B cell (primary cell): Measurements from ENCODE around the gene COQ6. TPM values are rescaled to one million over a fixed set of nuclear protein-coding genes. Genes with fewer than 3 reads are reported as not detected.

ENCODE experiments used
- ATAC-seq: fragments of 200-7000 bp; cut with Tn5 transposase; one replicate; pipeline ENCODE4 v1.10.0; 2021; ENCODE audit warnings: low read depth, mild to moderate bottlenecking, moderate number of reproducible peaks, moderate library complexity
- CTCF ChIA-PET: fragments of 350-600 bp; sonication (Branson Sonifier 250); formaldehyde crosslinking; loops from one replicate; lab custom pipeline; 2021; ENCODE audit warnings: antibody characterized with exemption, inconsistent platforms; lab: Charles Lee
- POLR2A ChIA-PET: fragments of 350-600 bp; sonication (Branson Sonifier 250); formaldehyde crosslinking; loops from one replicate; lab custom pipeline; 2021; ENCODE audit warnings: antibody characterized with exemption; lab: Charles Lee
- DNase-seq: peaks from one replicate; pipeline ENCODE4 v3.0.0; 2013
- H2AFZ ChIP-seq: 2 replicates; pipeline ENCODE4 v1.6.1; 2012; ENCODE audit warnings: mild to moderate bottlenecking, low read depth, low read length; ENCODE audit not compliant: insufficient read depth, poor library complexity, severe bottlenecking
- H3K27ac ChIP-seq, 2 donors: 1 replicate in 1 of 2; 2 replicates in 1 of 2; pipeline ENCODE4 v1.5.1; 2012 to 2013; ENCODE audit warnings: low read length in 2 of 2, mild to moderate bottlenecking in 2 of 2, moderate library complexity in 1 of 2
- H3K27me3 ChIP-seq, 4 experiments: fragments of 200-600 bp in 1 of 4; sonication (generic) in 1 of 4; replicated peaks in 1 of 4; 1 replicate in 2 of 4; 2 replicates in 2 of 4; pipeline versions ENCODE4 v1.6.1 to v1.7.0; 2013 to 2016; ENCODE audit warnings: low read length in 3 of 4, mild to moderate bottlenecking in 2 of 4, mixed read lengths in 1 of 4, moderate library complexity in 1 of 4; ENCODE audit not compliant: insufficient read depth in 4 of 4, control insufficient read depth in 3 of 4; ENCODE audit errors: control extremely low read depth in 1 of 4
- H3K36me3 ChIP-seq, 2 experiments: replicated peaks in 1 of 2; 1 replicate in 1 of 2; 2 replicates in 1 of 2; pipeline versions ENCODE4 v1.6.1 to v1.7.1; 2013; ENCODE audit warnings: low read length in 1 of 2; ENCODE audit not compliant: insufficient read depth in 2 of 2, control insufficient read depth in 1 of 2; ENCODE audit errors: control extremely low read depth in 1 of 2, extremely low read depth in 1 of 2
- H3K4me1 ChIP-seq, 2 donors: fragments of 200-600 bp in 1 of 2; sonication (generic) in 1 of 2; 1 replicate in 1 of 2; 2 replicates in 1 of 2; pipeline versions ENCODE4 v1.5.1 to v1.6.1; 2013 to 2017; ENCODE audit warnings: low read length in 2 of 2; ENCODE audit not compliant: control insufficient read depth in 2 of 2, insufficient read depth in 2 of 2
- H3K4me2 ChIP-seq: replicated peaks from 2 replicates; pipeline ENCODE3; 2012; ENCODE audit warnings: mild to moderate bottlenecking, low read depth, low read length; ENCODE audit not compliant: poor library complexity, severe bottlenecking
- H3K4me3 ChIP-seq, 5 experiments: fragments of 200-600 bp in 1 of 5; sonication (generic) in 1 of 5; 1 replicate in 3 of 5; 2 replicates in 2 of 5; pipeline versions ENCODE4 v1.5.1 to v1.7.0; 2011 to 2016; ENCODE audit warnings: low read length in 4 of 5, mild to moderate bottlenecking in 4 of 5, low read depth in 2 of 5, control low read depth in 1 of 5, moderate library complexity in 1 of 5; ENCODE audit not compliant: insufficient read depth in 1 of 5; ENCODE audit errors: control extremely low read depth in 1 of 5, extremely low read depth in 1 of 5
- H3K79me2 ChIP-seq: fragments of 200-600 bp; sonication (generic); one replicate; pipeline ENCODE4 v1.6.0; 2016; ENCODE audit warnings: low read length; ENCODE audit not compliant: control insufficient read depth, insufficient read depth
- H3K9ac ChIP-seq: fragments of 200-600 bp; sonication (generic); 2 replicates; pipeline ENCODE4 v1.6.1; 2017; ENCODE audit warnings: mild to moderate bottlenecking, low read length, moderate library complexity
- H3K9me3 ChIP-seq, 3 donors: one replicate each; pipeline versions ENCODE4 v1.6.1 to v1.7.1; 2013; ENCODE audit warnings: low read length in 2 of 3; ENCODE audit not compliant: control insufficient read depth in 2 of 3, insufficient read depth in 1 of 3; ENCODE audit errors: control extremely low read depth in 1 of 3
- H4K20me1 ChIP-seq: 2 replicates; pipeline ENCODE4 v1.6.0; 2012; ENCODE audit warnings: mild to moderate bottlenecking, low read length; ENCODE audit not compliant: insufficient read depth, control insufficient read depth, poor library complexity, severe bottlenecking
- H3K27ac Mint-ChIP-seq: one replicate; pipeline ENCODE4 v1.8.0; 2021; ENCODE audit warnings: mixed read lengths
- H3K27me3 Mint-ChIP-seq: one replicate; pipeline ENCODE4 v1.8.0; 2021; ENCODE audit warnings: mixed read lengths
- H3K4me1 Mint-ChIP-seq: one replicate; pipeline ENCODE4 v1.8.0; 2021; ENCODE audit warnings: mixed read lengths
- H3K4me3 Mint-ChIP-seq: one replicate; pipeline ENCODE4 v1.8.0; 2021; ENCODE audit warnings: mixed read lengths
- H3K9me3 Mint-ChIP-seq: one replicate; pipeline ENCODE4 v1.8.0; 2022; ENCODE audit warnings: mixed read lengths; ENCODE audit not compliant: insufficient read depth
- CTCF ChIP-seq: fragments of 200-600 bp; IDR thresholded peaks from one replicate; pipeline ENCODE4 v1.8.0; 2022; ENCODE audit warnings: antibody characterized with exemption, mild to moderate bottlenecking
- EZH2 ChIP-seq: IDR thresholded peaks from 2 replicates; pipeline ENCODE4 v1.6.1; 2012; ENCODE audit warnings: borderline replicate concordance, low read depth, mild to moderate bottlenecking, moderate library complexity, low read length; ENCODE audit not compliant: insufficient read depth, poor library complexity, severe bottlenecking
- WGBS: methylation state at CpG from one replicate; pipeline ENCODE4 v1.1.5; 2013; ENCODE audit warnings: missing lambda C conversion rate; ENCODE audit not compliant: insufficient coverage; 5-methylcytosine and 5-hydroxymethylcytosine counted together
- intact Hi-C: fragments of 100-400 bp; cut with micrococcal nuclease; formaldehyde crosslinking; loops from one replicate; pipeline ENCODE4 v1.10.0; 2022
- polyA plus RNA-seq: library from polyadenylated mRNA; depleted of rRNA; stranded (reverse); fragments of >200 nt; gene quantifications from 2 replicates; pipeline ENCODE4 v1.2.3, GENCODE V29; 2012
- total RNA-seq, 2 donors: library from RNA; stranded (reverse); fragments of 120-200 nt in 1 of 2; gene quantifications; 1 replicate in 1 of 2; 2 replicates in 1 of 2; pipeline versions ENCODE4 v1.2.3 to v1.2.4, GENCODE V29; 2013 to 2022

COQ6 gene
- total and polyA plus RNA-seq, 2 donors (not counting 1 experiment from before 2014, with no cell fraction given), result 38.2 to 38.4 TPM

- no peak overlapping the region for H3K9ac ChIP-seq
- peaks cover 0 to 9% of the 10 kb centered on the region in 2 experiments for H3K36me3 ChIP-seq
- H3K79me2 ChIP-seq, result no peaks in the 10 kb centered on the region
- intact Hi-C loops, result no loop called here
- TF ChIP-seq EZH2 (no peak), CTCF (no peak)
- H2AFZ ChIP-seq, result no peak overlapping the region
- no peaks in the 10 kb centered on the region for H3K27me3 ChIP-seq
- H3K4me1 ChIP-seq, result no peaks in the 10 kb centered on the region
- H3K9me3 ChIP-seq, result no peaks in the 10 kb centered on the region
- ATAC-seq (no peak), DNase-seq (no peak)
- Mint-ChIP-seq H3K4me1 (peaks cover 2% of the 10 kb centered on the region), H3K9me3 (no peaks in the 10 kb centered on the region), H3K27me3 (no peaks in the 10 kb centered on the region), H3K4me3 (no peak overlapping the region), H3K27ac (no peak overlapping the region)
- CTCF ChIA-PET, result no interaction called here
- H4K20me1 ChIP-seq, result no peaks in the 10 kb centered on the region
- H3K27ac ChIP-seq, result no peak overlapping the region
- POLR2A ChIA-PET, result no interaction called here
- WGBS, result 98% methylated on average over 6 of the region's 8 CpGs
- no peak overlapping the region for H3K4me2 ChIP-seq
- H3K4me3 ChIP-seq, result no peak overlapping the region
Measured at GRCh38 chr14:73995977-73996378, 45.9 kb downstream of the COQ6 start.

- Histone ChIP-seq H3K4me3 (no peak overlapping the region), H3K9me3 (no peaks in the 10 kb centered on the region), H3K4me2 (no peak overlapping the region), H3K4me1 (no peaks in the 10 kb centered on the region), H3K79me2 (no peaks in the 10 kb centered on the region), H3K36me3 (peaks cover 0 to 9% of the 10 kb centered on the region in 2 experiments), H4K20me1 (no peaks in the 10 kb centered on the region), H3K27ac (no peak overlapping the region), H2AFZ (no peak overlapping the region), H3K9ac (no peak overlapping the region), H3K27me3 (no peaks in the 10 kb centered on the region)
- Mint-ChIP-seq H3K4me3 (no peak overlapping the region), H3K27ac (no peak overlapping the region), H3K9me3 (no peaks in the 10 kb centered on the region), H3K4me1 (peaks cover 2% of the 10 kb centered on the region), H3K27me3 (no peaks in the 10 kb centered on the region)
- DNase-seq (no peak), ATAC-seq (no peak)
- intact Hi-C loops, result no loop called here
- ChIA-PET CTCF (no interaction called here), POLR2A (no interaction called here)
- TF ChIP-seq EZH2 (no peak), CTCF (no peak)
- no CpG with 5 or more reads among the region's 2 CpGs for WGBS
Measured at GRCh38 chr14:73996731-73997107, 46.6 kb downstream of the COQ6 start.
